Smooth muscle cell (in vitro differentiated cells): ENCODE data around the gene AADACL3. TPM values are rescaled to one million over a fixed set of nuclear protein-coding genes. Genes with fewer than 3 reads are reported as not detected.

ENCODE experiments used
- DNase-seq: peaks from one replicate; lab custom pipeline; 2025; ENCODE audit not compliant: unreplicated experiment; lab: John Stamatoyannopoulos, UW
- H2AFZ ChIP-seq: fragments of 200-600 bp; sonication (generic); 2 replicates; pipeline ENCODE4 v1.6.0; 2016; ENCODE audit warnings: antibody characterized with exemption, low read depth, mild to moderate bottlenecking
- H3F3A ChIP-seq: fragments of 200-600 bp; sonication (generic); 2 replicates; pipeline ENCODE4 v1.6.0; 2017; ENCODE audit warnings: antibody characterized with exemption, low read depth
- H3K27ac ChIP-seq: fragments of 200-600 bp; sonication (generic); 2 replicates; pipeline ENCODE4 v1.5.1; 2016; ENCODE audit warnings: low read depth, mild to moderate bottlenecking
- H3K27me3 ChIP-seq: fragments of 200-600 bp; sonication (generic); 2 replicates; pipeline ENCODE4 v1.6.1; 2016; ENCODE audit warnings: low read depth, mild to moderate bottlenecking
- H3K36me3 ChIP-seq: fragments of 200-600 bp; sonication (generic); 2 replicates; pipeline ENCODE4 v1.5.1; 2016; ENCODE audit warnings: low read depth
- H3K4me1 ChIP-seq: fragments of 200-600 bp; sonication (generic); 2 replicates; pipeline ENCODE4 v1.5.1; 2016; ENCODE audit warnings: low read depth
- H3K4me2 ChIP-seq: fragments of 200-600 bp; sonication (generic); 2 replicates; pipeline ENCODE4 v1.6.0; 2016; ENCODE audit warnings: mild to moderate bottlenecking
- H3K4me3 ChIP-seq: fragments of 200-600 bp; sonication (generic); 2 replicates; pipeline ENCODE4 v1.5.1; 2016; ENCODE audit warnings: mild to moderate bottlenecking
- H3K79me2 ChIP-seq: fragments of 200-600 bp; sonication (generic); 2 replicates; pipeline ENCODE4 v1.6.0; 2016; ENCODE audit warnings: low read depth, mild to moderate bottlenecking
- H3K9ac ChIP-seq: fragments of 200-600 bp; sonication (generic); 2 replicates; pipeline ENCODE4 v1.6.0; 2016; ENCODE audit warnings: low read depth
- H3K9me3 ChIP-seq: fragments of 200-600 bp; sonication (generic); replicated peaks from 2 replicates; pipeline ENCODE4 v1.5.1; 2016; ENCODE audit warnings: low read depth
- H4K20me1 ChIP-seq: fragments of 200-600 bp; sonication (generic); 2 replicates; pipeline ENCODE4 v1.6.0; 2016; ENCODE audit warnings: low read depth
- CTCF ChIP-seq: fragments of 200-600 bp; sonication (generic); IDR thresholded peaks from 2 replicates; pipeline ENCODE4 v1.5.1; 2017; ENCODE audit warnings: borderline replicate concordance, mild to moderate bottlenecking, antibody characterized with exemption; ENCODE audit not compliant: insufficient read depth, poor library complexity, severe bottlenecking
- WGBS: methylation state at CpG from one replicate; pipeline ENCODE4 v1.1.7; 2016; ENCODE audit warnings: low lambda C conversion rate; 5-methylcytosine and 5-hydroxymethylcytosine counted together
- polyA plus RNA-seq: library from polyadenylated mRNA; unstranded; fragments of >200 nt; fragmentation: Nextera tagmentation; extraction: Ambion mirVana; gene quantifications from 2 replicates; pipeline ENCODE4 v1.2.1, GENCODE V29; 2016
- small RNA-seq: library from RNA; depleted of rRNA; stranded (forward); fragments of <200 nt; gene quantifications from one replicate; pipeline ENCODE3, GENCODE V24; 2014
- total RNA-seq: library from RNA; depleted of rRNA; stranded (reverse); fragments of >200 nt; gene quantifications from 2 replicates; pipeline ENCODE4 v1.2.3, GENCODE V29; 2014

Gene AADACL3
- total and polyA plus RNA-seq, 2 experiments from 2014 or later, result 0.13 to 0.25 TPM

GRCh38 chr1:12775443-12775842 lies 59.5 kb downstream of the AADACL3 start:
- H3K27ac ChIP-seq, result no peak overlapping the region
- 85% methylated on average over 8 of the region's 8 CpGs for WGBS
- no peaks in the 10 kb centered on the region for H3K4me1 ChIP-seq
- H3K36me3 ChIP-seq, result no peaks in the 10 kb centered on the region
- H4K20me1 ChIP-seq, result no peaks in the 10 kb centered on the region
- no peak for DNase-seq
- H3K27me3 ChIP-seq, result no peaks in the 10 kb centered on the region
- H3K4me2 ChIP-seq, result no peak overlapping the region
- H3K9me3 ChIP-seq, result no peaks in the 10 kb centered on the region
- H3K4me3 ChIP-seq, result no peak overlapping the region
- H3K9ac ChIP-seq, result no peak overlapping the region
- no peaks in the 10 kb centered on the region for H3K79me2 ChIP-seq
- no peak for TF ChIP-seq CTCF
- H3F3A ChIP-seq, result no peaks in the 10 kb centered on the region
- no peak overlapping the region for H2AFZ ChIP-seq

- Histone ChIP-seq H3K79me2 (no peaks in the 10 kb centered on the region), H3K9ac (no peak overlapping the region), H3K4me3 (no peak overlapping the region), H3K36me3 (no peaks in the 10 kb centered on the region), H4K20me1 (no peaks in the 10 kb centered on the region), H3K27ac (no peak overlapping the region), H3K4me2 (no peak overlapping the region), H3K4me1 (no peaks in the 10 kb centered on the region), H3K9me3 (no peaks in the 10 kb centered on the region), H2AFZ (no peak overlapping the region), H3K27me3 (no peaks in the 10 kb centered on the region), H3F3A (no peaks in the 10 kb centered on the region)
- DNase-seq, result no peak
- WGBS, result 93% methylated on average over 15 of the region's 15 CpGs
- TF ChIP-seq CTCF, result no peak
These were observed 61.1 kb downstream of the AADACL3 start for GRCh38 chr1:12776801-12777557.

Small RNA genes lying within 50 kb of the gene (small RNA-seq; reads per million reads assigned to genes)
- not detected for gene AC244670.1

Other genes starting within 250 kb of the AADACL3 start
- 2.7 and 9.5 TPM in 2 replicates for gene DHRS3, start 97.9 kb upstream of the AADACL3 start, total RNA-seq
- 0.89 and 2.8 TPM in 2 replicates for gene DHRS3, start 97.9 kb upstream of the AADACL3 start, polyA plus RNA-seq
- gene AADACL4, start 72.0 kb upstream of the AADACL3 start, total RNA-seq, result not detected in 2 replicates
- not detected in 2 replicates for gene AADACL4, start 72.0 kb upstream of the AADACL3 start, polyA plus RNA-seq
- not detected in 2 replicates for gene CFAP107, start 30.1 kb downstream of the AADACL3 start, total RNA-seq
- not detected in 2 replicates for gene CFAP107, start 30.1 kb downstream of the AADACL3 start, polyA plus RNA-seq
- not detected in 2 replicates for gene PRAMEF12, start 57.6 kb downstream of the AADACL3 start, total RNA-seq
- gene PRAMEF12, start 57.6 kb downstream of the AADACL3 start, polyA plus RNA-seq, result not detected in 2 replicates
- not detected in 2 replicates for gene PRAMEF1, start 75.3 kb downstream of the AADACL3 start, total RNA-seq
- not detected in 2 replicates for gene PRAMEF1, start 75.3 kb downstream of the AADACL3 start, polyA plus RNA-seq
- gene PRAMEF11, start 115.3 kb downstream of the AADACL3 start, total RNA-seq, result not detected in 2 replicates
- not detected in 2 replicates for gene PRAMEF11, start 115.3 kb downstream of the AADACL3 start, polyA plus RNA-seq
- gene HNRNPCL1, start 132.6 kb downstream of the AADACL3 start, total RNA-seq, result not detected in 2 replicates
- gene HNRNPCL1, start 132.6 kb downstream of the AADACL3 start, polyA plus RNA-seq, result not detected in 2 replicates
- gene PRAMEF2, start 141.0 kb downstream of the AADACL3 start, total RNA-seq, result not detected in 2 replicates
- not detected in 2 replicates for gene PRAMEF2, start 141.0 kb downstream of the AADACL3 start, polyA plus RNA-seq
- gene PRAMEF4, start 170.1 kb downstream of the AADACL3 start, total RNA-seq, result not detected in 2 replicates
- gene PRAMEF4, start 170.1 kb downstream of the AADACL3 start, polyA plus RNA-seq, result not detected in 2 replicates
- not detected in 2 replicates for gene PRAMEF10, start 182.2 kb downstream of the AADACL3 start, total RNA-seq
- not detected in 2 replicates for gene PRAMEF10, start 182.2 kb downstream of the AADACL3 start, polyA plus RNA-seq
- gene PRAMEF7, start 200.5 kb downstream of the AADACL3 start, total RNA-seq, result not detected in 2 replicates
- gene PRAMEF7, start 200.5 kb downstream of the AADACL3 start, polyA plus RNA-seq, result not detected in 2 replicates
- gene PRAMEF6, start 231.5 kb downstream of the AADACL3 start, total RNA-seq, result not detected in 2 replicates
- gene PRAMEF6, start 231.5 kb downstream of the AADACL3 start, polyA plus RNA-seq, result not detected in 2 replicates